SJSA1 (cell line): Measurements from ENCODE around the gene IRF8. TPM values are rescaled to one million over a fixed set of nuclear protein-coding genes. Genes with fewer than 3 reads are reported as not detected.
A peak's percentile ranks its signal among the peaks of the same experiment; 100 is the strongest.

Source experiments
- DNase-seq, 2 experiments: peaks; one replicate each; pipeline ENCODE4 v3.0.0-alpha.2; 2015 to 2020; ENCODE audit warnings: low spot score in 2 of 2, low read depth in 1 of 2
- H3K27ac ChIP-seq: fragments of 250-450 bp; sonication (Bioruptor Pico); 2 replicates; pipeline ENCODE4 v1.5.1; 2020; ENCODE audit warnings: mild to moderate bottlenecking, moderate library complexity
- H3K27me3 ChIP-seq: fragments of 250-450 bp; sonication (Bioruptor Pico); replicated peaks from 2 replicates; pipeline ENCODE4 v1.5.1; 2020; ENCODE audit warnings: mild to moderate bottlenecking, moderate library complexity
- H3K36me3 ChIP-seq: fragments of 250-450 bp; sonication (Bioruptor Pico); 2 replicates; pipeline ENCODE4 v1.5.1; 2020; ENCODE audit warnings: mild to moderate bottlenecking
- H3K4me1 ChIP-seq: fragments of 250-450 bp; sonication (Bioruptor Pico); replicated peaks from 2 replicates; pipeline ENCODE4 v1.6.1; 2021; ENCODE audit warnings: mild to moderate bottlenecking
- H3K4me3 ChIP-seq: fragments of 250-450 bp; sonication (Bioruptor Pico); 2 replicates; pipeline ENCODE4 v1.5.1; 2020; ENCODE audit warnings: mild to moderate bottlenecking
- H3K9me3 ChIP-seq: fragments of 250-450 bp; sonication (Bioruptor Pico); replicated peaks from 2 replicates; pipeline ENCODE4 v1.5.1; 2020; ENCODE audit warnings: mild to moderate bottlenecking
- total RNA-seq: library from RNA; depleted of rRNA; stranded (reverse); fragments of >200 nt; shearing (Covaris generic); gene quantifications from 2 replicates; pipeline ENCODE4 v1.2.3, GENCODE V29; 2014

Gene IRF8
- total RNA-seq, 1 experiment from 2014 or later = 1.1 TPM

- Histone ChIP-seq H3K4me1 (peaks cover 15% of the 10 kb centered on the region), H3K36me3 (no peaks in the 10 kb centered on the region), H3K4me3 (no peak overlapping the region), H3K27me3 (peaks cover 13% of the 10 kb centered on the region), H3K27ac (no peak overlapping the region), H3K9me3 (no peaks in the 10 kb centered on the region)
- no peak for DNase-seq
These were observed 20.6 kb upstream of the IRF8 start for GRCh38 chr16:85878407-85878806.

- peaks cover 15% of the 10 kb centered on the region for H3K4me1 ChIP-seq
- no peak overlapping the region for H3K27ac ChIP-seq
- peak; percentile 55 to 75 for DNase-seq
- peaks cover 11% of the 10 kb centered on the region for H3K27me3 ChIP-seq
- no peak overlapping the region for H3K4me3 ChIP-seq
- no peaks in the 10 kb centered on the region for H3K36me3 ChIP-seq
- H3K9me3 ChIP-seq = no peaks in the 10 kb centered on the region
These were observed 20.1 kb upstream of the IRF8 start for GRCh38 chr16:85878875-85879274.

- Histone ChIP-seq H3K4me1 (peaks cover 15% of the 10 kb centered on the region), H3K27me3 (peaks cover 9% of the 10 kb centered on the region; the same call in 1 of the 2 replicates), H3K9me3 (no peaks in the 10 kb centered on the region), H3K27ac (no peak overlapping the region), H3K36me3 (no peaks in the 10 kb centered on the region), H3K4me3 (no peak overlapping the region)
- DNase-seq = no peak
These were observed 19.4 kb upstream of the IRF8 start for GRCh38 chr16:85879549-85879948.

- H3K36me3 ChIP-seq = no peaks in the 10 kb centered on the region
- no peak for DNase-seq
- H3K27me3 ChIP-seq = peaks cover 9% of the 10 kb centered on the region; the same call in 1 of the 2 replicates
- H3K4me3 ChIP-seq = no peak overlapping the region
- no peak overlapping the region for H3K27ac ChIP-seq
- peaks cover 15% of the 10 kb centered on the region for H3K4me1 ChIP-seq
- no peaks in the 10 kb centered on the region for H3K9me3 ChIP-seq
These were observed 18.8 kb upstream of the IRF8 start for GRCh38 chr16:85879975-85880831.

GRCh38 chr16:85880861-85881260, 18.1 kb upstream of the IRF8 start:
- peaks cover 9% of the 10 kb centered on the region; the same call in 1 of the 2 replicates for H3K27me3 ChIP-seq
- H3K4me3 ChIP-seq = no peak overlapping the region
- H3K9me3 ChIP-seq = no peaks in the 10 kb centered on the region
- no peaks in the 10 kb centered on the region for H3K36me3 ChIP-seq
- H3K27ac ChIP-seq = no peak overlapping the region
- H3K4me1 ChIP-seq = peaks cover 15% of the 10 kb centered on the region
- no peak for DNase-seq

GRCh38 chr16:85881436-85881835, 17.5 kb upstream of the IRF8 start:
- Histone ChIP-seq H3K4me1 (peaks cover 15% of the 10 kb centered on the region), H3K27me3 (peaks cover 9% of the 10 kb centered on the region; the same call in 1 of the 2 replicates)
- DNase-seq = no peak

GRCh38 chr16:85882181-85882810, 16.7 kb upstream of the IRF8 start:
- H3K36me3 ChIP-seq = no peaks in the 10 kb centered on the region
- no peak overlapping the region for H3K27ac ChIP-seq
- peaks cover 9% of the 10 kb centered on the region; the same call in 1 of the 2 replicates for H3K27me3 ChIP-seq
- H3K9me3 ChIP-seq = no peaks in the 10 kb centered on the region
- DNase-seq = no peak
- peaks cover 15% of the 10 kb centered on the region for H3K4me1 ChIP-seq
- H3K4me3 ChIP-seq = no peak overlapping the region

More at GRCh38 chr16:85881436-85881835, 17.5 kb upstream of the IRF8 start:
- H3K36me3 ChIP-seq = no peaks in the 10 kb centered on the region
- no peak overlapping the region for H3K27ac ChIP-seq
- no peak overlapping the region for H3K4me3 ChIP-seq
- no peaks in the 10 kb centered on the region for H3K9me3 ChIP-seq

- H3K4me3 ChIP-seq = no peak overlapping the region
- no peak overlapping the region for H3K27ac ChIP-seq
- H3K9me3 ChIP-seq = no peaks in the 10 kb centered on the region
- H3K4me1 ChIP-seq = peaks cover 17% of the 10 kb centered on the region
- H3K36me3 ChIP-seq = no peaks in the 10 kb centered on the region
- DNase-seq = no peak
- peaks cover 9% of the 10 kb centered on the region; the same call in 1 of the 2 replicates for H3K27me3 ChIP-seq
These were observed 15.1 kb upstream of the IRF8 start for GRCh38 chr16:85883813-85884212.

- Histone ChIP-seq H3K4me1 (peaks cover 15% of the 10 kb centered on the region), H3K27me3 (peaks cover 9% of the 10 kb centered on the region; the same call in 1 of the 2 replicates), H3K27ac (no peak overlapping the region), H3K36me3 (no peaks in the 10 kb centered on the region), H3K9me3 (no peaks in the 10 kb centered on the region), H3K4me3 (no peak overlapping the region)
- DNase-seq = no peak
These were observed 14.0 kb upstream of the IRF8 start for GRCh38 chr16:85884808-85885463.

GRCh38 chr16:85885537-85885936, 13.4 kb upstream of the IRF8 start:
- Histone ChIP-seq H3K36me3 (no peaks in the 10 kb centered on the region), H3K9me3 (no peaks in the 10 kb centered on the region), H3K27me3 (peaks cover 9% of the 10 kb centered on the region; the same call in 1 of the 2 replicates), H3K27ac (no peak overlapping the region), H3K4me3 (no peak overlapping the region), H3K4me1 (peaks cover 15% of the 10 kb centered on the region)
- no peak for DNase-seq

- peak in 1 of 2 experiments; percentile 49 for DNase-seq
- Histone ChIP-seq H3K9me3 (no peaks in the 10 kb centered on the region), H3K27ac (peak overlapping the region; percentile 36; the same call in 1 of the 2 replicates), H3K36me3 (no peaks in the 10 kb centered on the region), H3K4me1 (peaks cover 15% of the 10 kb centered on the region), H3K27me3 (no peaks in the 10 kb centered on the region), H3K4me3 (no peak overlapping the region)
These were observed 10.3 kb upstream of the IRF8 start for GRCh38 chr16:85888405-85889331.

- Histone ChIP-seq H3K9me3 (no peaks in the 10 kb centered on the region), H3K27ac (no peak overlapping the region), H3K4me1 (peaks cover 15% of the 10 kb centered on the region), H3K4me3 (no peak overlapping the region), H3K36me3 (no peaks in the 10 kb centered on the region), H3K27me3 (no peaks in the 10 kb centered on the region)
- DNase-seq = peak in 1 of 2 experiments; percentile 9
These were observed 7.8 kb upstream of the IRF8 start for GRCh38 chr16:85891033-85891775.
